ENCODE data around the gene ARHGDIA.
A peak's percentile ranks its signal among the peaks of the same experiment; 100 is the strongest.
"Not testable (repeated sequence)": the region's sequence is repeated elsewhere in the genome, so short reads cannot be mapped to it uniquely, and the experiment has no call there.

The ARHGDIA gene

DNA sequence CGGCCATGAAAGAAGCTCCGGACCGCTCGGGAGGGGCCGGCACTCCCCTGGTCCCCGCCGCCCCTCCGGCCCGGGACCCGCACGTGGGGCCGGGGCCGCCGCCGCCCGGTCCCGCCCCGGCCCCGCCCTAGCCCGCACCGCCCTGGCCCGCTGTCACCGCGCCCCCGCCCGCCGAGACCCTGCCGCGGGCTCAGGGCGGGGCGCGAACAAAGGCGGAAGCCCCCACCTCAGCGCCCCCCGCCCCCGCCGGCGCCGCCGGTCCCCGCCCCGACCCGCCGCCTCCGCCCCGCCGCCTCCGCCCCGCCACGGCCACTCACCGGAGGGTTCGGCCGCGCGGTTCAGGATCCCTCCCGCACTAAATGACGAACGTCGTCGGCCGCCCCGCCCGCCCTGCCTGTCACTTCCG lies at the start of gene ARHGDIA:
Gene ARHGDIA, minus strand, starts transcription at position 357 of the 406 bp plus-strand sequence. CDS start 1,407 bp downstream, outside the sequence.
- DNase-seq (ENCODE audit: low spot score) = no peak

- no peak for DNase-seq (ENCODE audit: low spot score)
Observed at GRCh38 chr17:81918832-81919545, 47.9 kb upstream of the ARHGDIA start.

DNA sequence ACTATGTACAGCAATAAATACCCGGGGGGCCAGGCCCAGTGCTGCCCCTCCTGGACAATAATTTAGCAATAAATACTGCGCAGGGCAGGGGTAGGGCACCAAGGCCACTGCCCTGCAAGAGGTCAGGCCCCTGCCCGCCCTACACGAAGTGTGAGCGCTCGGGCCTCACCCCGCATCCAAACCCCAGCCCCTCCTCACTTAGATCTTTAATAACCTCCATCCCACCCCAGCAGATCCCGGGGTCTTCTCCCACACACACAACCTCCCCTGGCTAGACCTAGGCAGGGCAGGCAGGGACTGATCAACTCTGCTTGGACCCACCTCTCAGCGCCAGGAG lies 47.2 kb upstream of the ARHGDIA start:
- DNase-seq (ENCODE audit: low spot score) = not testable (repeated sequence)

DNA sequence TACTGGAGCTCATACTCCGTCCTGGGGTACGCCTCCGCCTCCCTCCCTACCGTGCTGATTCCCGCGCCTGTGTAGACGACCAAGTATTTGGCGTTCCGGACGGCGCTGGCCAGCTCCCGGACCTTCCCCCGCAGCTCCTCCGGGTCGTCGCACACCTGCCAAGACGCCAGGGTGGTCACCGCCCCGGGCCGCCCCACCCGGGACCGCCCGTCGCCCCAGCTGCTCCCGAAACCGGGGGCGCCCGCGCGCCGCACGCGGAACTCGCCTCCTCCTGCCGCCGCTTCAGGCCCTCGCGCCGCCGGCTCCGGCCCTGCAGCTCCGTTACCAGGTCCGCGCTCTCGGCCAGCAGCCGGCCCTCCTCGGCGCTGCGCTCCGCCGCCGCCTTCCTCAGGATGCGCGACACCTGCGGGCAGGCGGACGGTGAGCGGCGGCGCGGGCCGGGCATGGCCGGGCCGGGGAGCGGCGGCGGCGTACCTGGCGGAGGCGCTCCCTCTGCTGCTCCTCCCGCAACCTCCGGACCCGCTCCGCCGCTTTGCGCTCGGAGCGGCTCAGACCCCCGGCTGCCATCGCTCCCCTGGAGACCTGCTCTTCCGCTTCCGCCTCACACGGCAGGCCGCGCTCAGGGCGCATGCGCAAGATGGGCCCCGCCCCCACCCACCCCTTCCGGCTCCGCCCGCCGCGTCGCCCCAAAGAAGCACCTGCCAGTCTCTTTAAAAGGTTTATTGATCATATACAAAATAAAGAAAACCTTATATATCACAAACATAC lies 46.6 kb upstream of the ARHGDIA start, which contains the start of gene SIRT7:
Gene SIRT7, minus strand, starts transcription at position 612 of the 768 bp plus-strand sequence. Its CDS starts 45 bp downstream, at position 567.
- peak; percentile 80 for DNase-seq (ENCODE audit: low spot score)

DNA sequence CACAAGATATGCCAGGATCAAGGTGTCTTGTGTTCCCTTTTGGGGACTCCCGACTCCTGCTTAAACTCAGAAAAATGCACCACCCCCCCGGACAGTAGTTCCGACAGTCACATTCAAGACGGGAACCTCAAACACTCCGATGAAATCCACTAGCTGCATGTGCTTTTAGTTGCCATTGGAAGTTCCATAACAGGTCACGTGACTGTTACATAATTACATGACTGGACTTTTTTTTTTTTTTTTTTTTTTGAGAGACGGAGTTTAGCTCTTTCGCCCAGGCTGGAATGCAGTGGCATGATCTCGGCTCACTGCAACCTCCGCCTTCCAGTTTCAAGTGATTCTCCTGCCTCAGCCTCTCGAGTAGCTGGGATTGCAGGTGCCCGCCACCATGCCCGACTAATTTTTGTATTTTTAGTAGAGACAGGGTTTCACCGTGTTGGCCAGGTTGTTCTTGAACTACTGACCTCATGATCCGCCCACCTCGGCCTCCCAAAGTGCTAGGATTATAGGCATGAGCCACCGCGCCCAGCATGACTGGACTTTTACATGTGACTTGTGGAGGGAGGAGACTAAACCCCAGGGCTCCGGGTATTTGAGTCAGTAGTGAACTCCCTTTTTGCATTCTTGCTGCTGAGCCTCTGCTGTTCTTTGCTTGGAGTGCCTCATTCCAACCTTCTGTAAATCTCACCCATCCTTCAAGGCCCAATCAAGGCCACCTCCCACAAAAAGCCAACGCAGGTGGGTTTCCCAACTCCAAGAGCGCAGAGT lies 45.3 kb upstream of the ARHGDIA start:
- no peak for DNase-seq (ENCODE audit: low spot score)

DNA sequence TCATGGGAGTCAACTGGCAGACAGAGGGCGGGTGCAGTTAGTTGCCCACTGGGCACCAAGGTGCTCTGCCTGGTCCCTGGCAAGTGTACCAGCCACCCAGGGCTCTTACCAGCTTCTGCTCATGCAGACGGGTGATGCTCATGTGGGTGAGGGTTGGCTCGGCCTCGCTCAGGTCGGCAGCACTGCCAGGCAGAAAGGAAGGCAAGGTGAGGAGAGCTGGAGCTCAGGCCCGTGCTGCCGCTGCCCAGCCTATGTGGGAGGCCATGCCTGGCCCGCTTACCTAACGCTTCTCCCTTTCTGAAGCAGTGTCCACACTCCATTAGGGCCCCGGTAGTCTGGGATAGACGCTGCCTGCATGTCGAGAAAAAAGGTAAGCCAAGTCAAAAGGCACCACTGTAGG lies 44.2 kb upstream of the ARHGDIA start:
- no peak for DNase-seq (ENCODE audit: low spot score)

DNA sequence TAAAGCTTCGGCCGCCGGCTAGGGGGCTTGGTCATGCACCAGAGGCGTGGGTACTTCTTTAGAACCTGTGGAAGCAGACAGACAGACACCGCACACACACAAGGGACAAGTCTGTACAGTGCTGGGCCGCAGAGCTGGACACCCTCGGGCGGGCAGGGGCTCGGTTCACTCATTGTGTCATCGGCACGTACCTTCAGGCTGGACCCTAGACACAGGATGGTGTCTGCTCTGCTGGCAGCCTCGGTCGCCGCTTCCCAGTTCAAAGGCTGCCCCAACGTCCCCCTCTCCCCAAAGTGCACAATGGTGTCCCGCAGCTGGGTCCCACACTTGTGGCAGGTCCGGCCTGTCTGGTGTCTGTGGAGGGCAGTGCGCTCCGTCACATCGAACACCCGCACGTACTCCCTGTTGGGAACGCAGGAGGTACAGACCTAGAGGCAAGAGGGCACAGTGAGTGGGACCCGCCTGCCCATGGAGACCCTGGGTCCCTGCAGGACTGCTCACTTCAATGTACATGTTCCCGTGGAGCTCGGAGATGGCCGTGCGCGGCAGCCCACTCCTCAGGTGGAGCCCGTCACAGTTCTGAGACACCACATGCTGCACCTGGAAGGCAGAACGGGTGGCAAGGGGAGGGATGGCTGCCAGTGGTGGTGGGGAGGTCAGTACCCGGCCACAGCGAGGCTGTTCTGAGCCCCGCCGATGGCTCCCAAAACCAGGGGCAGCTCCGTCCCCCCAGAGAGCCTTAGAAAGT lies 43.1 kb upstream of the ARHGDIA start:
- DNase-seq (ENCODE audit: low spot score) = no peak

DNA sequence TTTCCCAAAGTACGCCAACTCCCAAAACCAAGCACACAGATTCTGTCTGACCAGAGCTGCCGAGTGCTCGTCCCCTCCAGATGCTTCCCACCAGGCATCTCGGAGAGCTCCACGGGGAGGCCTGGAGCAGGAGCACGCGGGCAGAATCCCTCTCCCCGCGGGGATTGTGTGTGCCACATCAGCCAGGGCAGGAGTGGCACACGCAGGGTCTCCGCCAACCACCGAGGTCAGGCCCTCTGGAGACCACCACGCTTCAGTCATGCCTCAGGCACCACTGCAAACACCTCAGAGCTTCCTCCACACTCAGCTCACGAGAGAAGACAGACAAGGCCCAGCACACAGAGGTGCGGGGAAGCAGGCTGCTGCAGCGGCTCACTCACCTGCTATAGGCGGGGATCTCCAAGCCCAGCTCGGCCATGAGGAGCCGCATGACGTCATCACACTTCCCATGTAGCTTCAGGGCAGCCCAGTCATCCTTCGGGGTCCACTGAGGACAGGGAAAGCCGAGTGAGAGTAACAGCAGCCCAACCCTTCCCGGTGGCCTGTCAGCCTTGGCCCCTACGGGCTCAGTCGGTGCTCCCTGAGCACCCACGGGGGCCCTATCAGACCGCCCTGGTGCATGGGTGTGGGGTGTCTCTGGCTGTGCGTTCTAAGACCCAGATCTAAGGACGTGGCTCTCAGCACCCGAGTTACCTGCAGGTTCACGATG lies 42.4 kb upstream of the ARHGDIA start:
- DNase-seq (ENCODE audit: low spot score) = no peak

DNA sequence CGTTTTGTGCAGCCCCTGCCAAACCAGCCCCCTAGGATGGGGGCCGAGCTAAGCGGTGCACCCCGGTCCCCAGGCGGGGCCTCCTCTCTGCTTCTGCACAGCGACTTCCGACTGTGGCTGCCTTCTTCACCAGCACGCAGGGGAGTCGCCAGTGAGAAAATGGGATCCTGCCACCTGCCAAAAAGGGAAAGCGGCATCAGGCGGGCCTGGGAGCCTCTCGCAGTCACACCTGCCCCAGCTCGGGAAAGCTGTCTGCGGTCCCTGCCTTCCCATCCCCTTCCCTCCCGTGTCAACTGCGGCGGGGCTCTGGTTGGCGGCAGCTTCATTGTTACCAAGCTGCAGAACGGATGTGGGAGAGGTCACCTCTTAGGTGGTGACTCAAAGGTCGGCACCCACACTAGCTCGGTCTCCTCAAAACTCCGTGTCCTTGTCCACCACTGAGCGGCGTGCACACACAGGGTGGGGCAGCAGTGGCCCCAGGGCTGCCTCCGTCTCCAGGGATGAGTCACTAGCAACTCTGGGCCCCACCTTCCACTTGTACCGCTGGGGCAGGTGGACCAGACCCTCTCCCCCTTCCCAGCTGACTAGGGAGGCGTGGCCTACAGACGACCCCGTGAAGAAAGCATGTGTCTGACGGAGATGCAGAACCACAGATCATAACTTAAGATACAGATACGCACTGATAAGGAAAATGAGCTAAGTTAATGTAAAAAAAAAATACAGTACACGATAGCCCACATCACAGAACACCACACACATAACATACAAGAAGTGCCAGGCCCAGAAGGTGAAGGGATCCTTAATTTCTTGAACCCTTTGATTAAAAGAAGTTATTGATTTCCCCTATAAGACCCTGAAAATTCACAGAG lies 41.5 kb upstream of the ARHGDIA start:
- DNase-seq (ENCODE audit: low spot score) = peak; percentile 99

DNA sequence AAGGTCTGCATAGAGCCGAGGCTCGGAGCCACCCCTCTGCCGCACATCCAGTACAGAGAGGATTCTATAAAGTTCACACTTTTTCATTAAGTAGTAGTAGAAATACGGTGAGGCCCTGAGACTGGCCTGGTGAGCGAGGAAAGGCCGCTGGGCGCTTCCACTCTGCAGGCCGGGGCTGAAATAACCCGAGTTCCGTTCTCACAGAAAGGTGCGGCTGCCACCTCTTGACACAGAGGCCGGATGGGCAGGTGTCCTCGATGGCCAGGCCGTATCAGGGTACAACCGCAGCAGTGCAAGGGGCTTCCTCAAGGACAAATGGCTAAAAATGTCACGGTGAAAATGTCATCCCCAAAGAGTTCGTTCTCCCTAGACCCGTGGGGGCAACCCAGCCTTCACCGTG lies 40.8 kb upstream of the ARHGDIA start:
- DNase-seq (ENCODE audit: low spot score) = no peak

DNA sequence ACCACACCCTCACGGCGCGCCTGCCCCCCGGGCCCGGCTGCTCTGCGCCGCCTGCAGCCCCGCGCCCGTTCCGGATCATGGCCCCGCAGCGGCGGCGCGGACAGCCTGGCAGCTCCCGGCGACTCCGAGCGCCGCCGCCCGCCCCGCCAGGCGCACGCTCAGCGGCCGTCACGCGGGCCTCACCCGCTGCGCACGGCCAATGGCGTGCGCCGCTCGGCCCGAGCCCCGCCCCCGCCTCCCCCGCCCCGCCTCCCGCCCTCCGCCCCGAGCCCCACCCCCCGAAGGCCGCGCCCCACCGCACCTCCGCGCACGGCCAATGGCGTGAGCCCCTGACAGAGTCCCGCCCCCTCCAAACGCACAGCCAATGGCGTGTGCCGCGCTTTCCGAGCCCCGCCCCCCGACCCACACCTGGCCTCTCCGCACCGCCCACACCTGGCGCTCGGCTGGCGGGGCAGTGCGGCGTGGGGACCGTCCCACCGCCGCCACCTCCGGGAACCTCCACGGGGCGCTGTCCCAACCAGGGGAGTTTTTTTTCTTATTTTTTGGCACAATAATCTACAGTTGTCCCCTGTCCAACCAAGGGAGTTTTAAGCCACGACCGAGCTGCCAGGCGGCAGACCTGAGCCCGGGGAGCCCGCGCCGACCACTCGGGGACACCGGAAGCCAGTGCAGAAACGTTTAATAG lies 40.3 kb upstream of the ARHGDIA start, which contains the start of gene PCYT2:
Gene PCYT2, minus strand, starts transcription at position 123 of the 685 bp plus-strand sequence. Its CDS starts 44 bp downstream, at position 79.
- peak; percentile 91 for DNase-seq (ENCODE audit: low spot score)

GRCh38 chr17:81910840-81911276 lies 39.7 kb upstream of the ARHGDIA start:
- no peak for DNase-seq (ENCODE audit: low spot score)

DNA sequence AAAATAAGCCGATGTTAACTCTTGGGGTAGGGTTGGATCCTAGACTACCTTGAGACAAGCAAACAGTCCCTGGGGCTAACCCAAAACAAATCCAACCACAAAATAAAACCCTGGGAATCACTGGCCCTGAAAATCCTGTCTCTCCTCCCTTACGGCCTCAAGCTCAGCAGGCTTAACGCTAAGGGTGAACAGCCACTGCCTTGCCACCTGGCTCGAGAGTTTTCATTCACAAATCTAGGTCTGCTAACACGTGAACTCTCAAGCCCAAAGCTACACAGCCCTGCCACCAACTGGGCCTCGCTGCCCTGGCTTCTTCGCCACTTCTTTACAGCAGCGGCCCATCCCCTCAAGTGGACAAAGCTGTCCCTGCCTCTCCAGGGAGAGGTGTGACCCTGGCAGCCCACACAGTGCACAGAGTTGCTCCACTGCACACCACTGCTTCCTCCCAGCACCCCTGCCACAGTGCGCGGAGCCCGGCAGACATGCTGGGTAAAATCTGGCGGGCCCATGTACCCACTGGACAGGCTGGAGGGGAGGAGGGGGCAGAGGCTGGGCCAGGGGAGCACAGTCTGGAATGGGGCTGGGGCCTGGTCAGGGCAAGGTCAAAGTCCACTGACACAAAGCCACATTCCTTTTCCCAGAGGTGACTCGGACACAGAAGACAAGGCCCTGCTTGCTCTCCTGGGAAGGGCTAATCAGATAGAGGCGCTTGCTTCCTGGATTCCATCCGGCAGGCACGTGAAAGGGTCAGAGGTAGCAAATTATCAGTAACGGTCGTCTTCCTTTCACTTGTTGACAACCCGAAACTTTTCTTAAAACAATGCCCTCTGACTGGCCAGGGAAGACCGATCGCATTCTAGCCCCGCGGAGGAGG lies 39.1 kb upstream of the ARHGDIA start:
- no peak for DNase-seq (ENCODE audit: low spot score)

DNA sequence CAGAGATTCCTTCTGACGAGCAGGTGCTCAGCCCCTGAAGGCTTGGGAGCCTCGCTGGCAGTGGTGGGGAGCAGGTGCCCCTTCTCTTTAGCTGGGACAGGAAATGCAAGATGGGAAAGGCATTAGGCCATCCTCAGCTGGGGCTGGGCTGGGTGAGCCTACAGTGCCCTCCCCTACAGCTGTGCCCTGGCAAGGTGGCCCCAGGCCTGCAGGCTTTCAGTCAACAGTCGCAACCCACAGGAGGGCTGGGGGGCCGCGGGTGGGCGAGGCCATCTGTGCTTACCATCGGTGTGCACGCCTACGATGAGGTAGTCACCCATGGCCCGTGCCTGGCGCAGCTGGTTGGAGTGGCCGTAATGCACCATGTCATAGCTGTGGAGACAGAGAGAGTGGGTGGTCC lies 38.1 kb upstream of the ARHGDIA start:
- no peak for DNase-seq (ENCODE audit: low spot score)

DNA sequence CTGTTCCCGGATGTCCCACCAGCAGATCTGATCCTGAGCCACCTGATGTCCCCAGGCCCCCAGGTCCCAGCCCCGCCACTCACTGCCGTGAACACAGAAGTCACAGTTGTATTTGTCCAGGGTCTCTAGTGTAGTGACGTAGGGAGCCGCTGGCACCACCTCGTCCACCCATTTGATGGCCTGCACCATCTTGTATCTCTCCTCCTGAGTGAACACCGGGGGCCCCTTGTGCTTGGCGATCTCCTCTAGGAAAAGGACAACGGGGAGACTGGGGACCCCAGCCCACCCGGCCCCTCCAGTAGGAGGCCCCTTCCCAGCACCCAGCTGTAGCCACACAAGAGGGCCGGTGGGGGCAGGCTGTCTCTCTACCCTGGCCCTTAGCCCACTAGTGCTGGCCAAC lies 37.7 kb upstream of the ARHGDIA start:
- no peak for DNase-seq (ENCODE audit: low spot score)

- no peak for DNase-seq (ENCODE audit: low spot score)
Observed at GRCh38 chr17:81907219-81908145, 36.3 kb upstream of the ARHGDIA start.

- DNase-seq (ENCODE audit: low spot score) = no peak
Observed at GRCh38 chr17:81906476-81907218, 35.5 kb upstream of the ARHGDIA start.

Data from SW480 (cell line).